PC-9 (cell line): Measurements from ENCODE around the gene PLEKHG7. TPM values are rescaled to one million over a fixed set of nuclear protein-coding genes. Genes with fewer than 3 reads are reported as not detected.
"Not testable (repeated sequence)": the region's sequence is repeated elsewhere in the genome, so short reads cannot be mapped to it uniquely, and the experiment has no call there.

ENCODE experiments used
- BruUV-seq: library from RNA; stranded (reverse); fragments of 400-500 nt; replicated peaks from 2 replicates; lab custom pipeline; 2021; lab: Mats Ljungman, UMichigan
- CTCF ChIA-PET: fragments of 300-600 bp; sonication (Branson Sonifier 250); formaldehyde crosslinking; loops from one replicate; lab custom pipeline; 2022; ENCODE audit warnings: antibody characterized with exemption; lab: Charles Lee
- POLR2A ChIA-PET: fragments of 300-600 bp; sonication (Branson Sonifier 250); formaldehyde crosslinking; loops from one replicate; lab custom pipeline; 2022; ENCODE audit warnings: antibody characterized with exemption; ENCODE audit not compliant: unreplicated experiment; lab: Charles Lee
- DNase-seq, 2 experiments: peaks; one replicate each; pipeline versions ENCODE4 v3.0.0 to v3.0.0-alpha.2; 2015 to 2022; ENCODE audit warnings: mixed read lengths in 1 of 2
- H2AFZ ChIP-seq: fragments of 200-600 bp; sonication (generic); 2 replicates; pipeline ENCODE4 v1.8.1; 2017; ENCODE audit warnings: antibody characterized with exemption
- H3F3A ChIP-seq: fragments of 200-600 bp; sonication (generic); 2 replicates; pipeline ENCODE4 v1.8.1; 2017; ENCODE audit warnings: antibody characterized with exemption, mild to moderate bottlenecking, low read depth; ENCODE audit not compliant: insufficient read depth
- H3K27ac ChIP-seq: fragments of 200-600 bp; sonication (generic); 2 replicates; pipeline ENCODE4 v1.6.1; 2016; ENCODE audit warnings: mixed run types
- H3K27me3 ChIP-seq: fragments of 200-600 bp; sonication (generic); 2 replicates; pipeline ENCODE4 v1.6.1; 2016; ENCODE audit warnings: low read depth, mixed run types; ENCODE audit not compliant: insufficient read depth
- H3K36me3 ChIP-seq: fragments of 200-600 bp; sonication (generic); 2 replicates; pipeline ENCODE4 v1.6.1; 2016; ENCODE audit warnings: low read depth, mixed run types
- H3K4me1 ChIP-seq: fragments of 200-600 bp; sonication (generic); replicated peaks from 2 replicates; pipeline ENCODE4 v1.6.1; 2016; ENCODE audit warnings: mixed run types; ENCODE audit not compliant: insufficient read depth
- H3K4me2 ChIP-seq: fragments of 200-600 bp; sonication (generic); 2 replicates; pipeline ENCODE4 v1.6.1; 2017; ENCODE audit warnings: mixed run types
- H3K4me3 ChIP-seq: fragments of 200-600 bp; sonication (generic); 2 replicates; pipeline ENCODE4 v1.6.1; 2016; ENCODE audit warnings: mixed run types
- H3K79me2 ChIP-seq: fragments of 200-600 bp; sonication (generic); 2 replicates; pipeline ENCODE4 v1.6.1; 2017; ENCODE audit warnings: low read depth, mixed run types
- H3K9me2 ChIP-seq: fragments of 200-600 bp; sonication (generic); 2 replicates; pipeline ENCODE4 v1.8.1; 2017; ENCODE audit warnings: mild to moderate bottlenecking; ENCODE audit not compliant: insufficient read depth
- H3K9me3 ChIP-seq: fragments of 200-600 bp; sonication (generic); 2 replicates; pipeline ENCODE4 v1.8.1; 2016; ENCODE audit warnings: low read depth; ENCODE audit not compliant: insufficient read depth
- H4K20me1 ChIP-seq: fragments of 200-600 bp; sonication (generic); 2 replicates; pipeline ENCODE4 v1.8.1; 2017; ENCODE audit not compliant: insufficient read depth
- EZH2 ChIP-seq: fragments of 200-600 bp; sonication (generic); IDR thresholded peaks from 2 replicates; pipeline ENCODE4 v1.8.0; 2017; ENCODE audit warnings: antibody characterized with exemption, low read depth
- intact Hi-C: fragments of 100-400 bp; cut with micrococcal nuclease; formaldehyde crosslinking; loops from one replicate; pipeline ENCODE4 v1.10.0; 2022; ENCODE audit not compliant: unreplicated experiment
- total RNA-seq: library from RNA; stranded (reverse); gene quantifications from 2 replicates; pipeline ENCODE4 v1.2.3, GENCODE V29; 2021
- TF ChIP-seq, protein P1 (sequence below): fragments of 200-600 bp; sonication (generic); conservative IDR thresholded peaks from 2 replicates; pipeline ENCODE4 v1.6.1; 2017; ENCODE audit warnings: mixed run types, antibody characterized with exemption, mild to moderate bottlenecking, moderate library complexity

Gene PLEKHG7
- total RNA-seq, 1 experiment from 2014 or later, result not detected

DNA sequence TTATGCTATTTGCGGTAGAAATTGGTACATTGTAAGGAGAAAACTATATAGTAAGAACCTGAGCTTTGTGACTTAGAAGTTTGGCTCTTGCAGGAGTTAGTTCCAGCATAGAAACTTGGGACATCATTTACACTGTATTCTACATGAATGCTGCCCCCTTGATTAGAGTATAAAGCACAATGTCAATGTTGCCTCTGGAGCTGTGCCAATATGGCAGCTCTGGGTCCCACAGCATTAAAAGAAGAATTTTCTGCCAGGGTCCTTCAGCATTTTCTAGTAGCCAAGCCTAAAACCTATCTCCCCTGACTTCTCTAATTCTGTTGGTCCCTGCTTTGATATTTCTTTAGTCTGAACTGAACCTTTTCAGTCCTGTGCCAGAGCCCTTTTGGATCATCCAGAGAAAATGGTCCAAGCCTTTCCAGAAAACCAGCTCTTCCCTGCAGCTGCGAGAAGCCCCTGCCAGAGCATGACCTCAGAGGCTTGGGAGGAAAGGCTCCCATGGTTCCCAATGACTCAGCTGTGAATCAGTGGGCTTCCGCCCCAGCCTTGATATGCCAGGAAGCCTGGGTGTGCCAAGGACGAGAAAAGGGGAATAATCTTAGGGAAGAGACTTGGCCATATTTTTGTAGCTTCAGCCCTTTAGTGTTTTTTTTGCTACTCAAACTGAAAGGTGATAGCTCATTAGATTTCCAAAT, 43.2 kb downstream of the PLEKHG7 start:
- no peaks in the 10 kb centered on the region for H3K79me2 ChIP-seq
- H3K9me2 ChIP-seq, result no peaks in the 10 kb centered on the region
- H3K4me3 ChIP-seq, result no peak overlapping the region
- no peak for TF ChIP-seq EZH2
- TF ChIP-seq, protein P1, sequence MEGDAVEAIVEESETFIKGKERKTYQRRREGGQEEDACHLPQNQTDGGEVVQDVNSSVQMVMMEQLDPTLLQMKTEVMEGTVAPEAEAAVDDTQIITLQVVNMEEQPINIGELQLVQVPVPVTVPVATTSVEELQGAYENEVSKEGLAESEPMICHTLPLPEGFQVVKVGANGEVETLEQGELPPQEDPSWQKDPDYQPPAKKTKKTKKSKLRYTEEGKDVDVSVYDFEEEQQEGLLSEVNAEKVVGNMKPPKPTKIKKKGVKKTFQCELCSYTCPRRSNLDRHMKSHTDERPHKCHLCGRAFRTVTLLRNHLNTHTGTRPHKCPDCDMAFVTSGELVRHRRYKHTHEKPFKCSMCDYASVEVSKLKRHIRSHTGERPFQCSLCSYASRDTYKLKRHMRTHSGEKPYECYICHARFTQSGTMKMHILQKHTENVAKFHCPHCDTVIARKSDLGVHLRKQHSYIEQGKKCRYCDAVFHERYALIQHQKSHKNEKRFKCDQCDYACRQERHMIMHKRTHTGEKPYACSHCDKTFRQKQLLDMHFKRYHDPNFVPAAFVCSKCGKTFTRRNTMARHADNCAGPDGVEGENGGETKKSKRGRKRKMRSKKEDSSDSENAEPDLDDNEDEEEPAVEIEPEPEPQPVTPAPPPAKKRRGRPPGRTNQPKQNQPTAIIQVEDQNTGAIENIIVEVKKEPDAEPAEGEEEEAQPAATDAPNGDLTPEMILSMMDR, result no peak
- no peaks in the 10 kb centered on the region for H3K36me3 ChIP-seq
- no TSS peak for BruUV-seq
- H3K27ac ChIP-seq, result peak overlapping the region; percentile 29; the same call in 1 of the 2 replicates
- peak overlapping the region; percentile 15 for H3K4me2 ChIP-seq
- peak overlapping the region; percentile 66; the same call in 1 of the 2 replicates for H2AFZ ChIP-seq
- POLR2A ChIA-PET, result interaction anchor here (0.6 kb wide), 1 partner anchor 24 kb away, joined by 3 read pairs; no protein-coding TSS in a partner anchor
- H3K27me3 ChIP-seq, result no peaks in the 10 kb centered on the region
- no peaks in the 10 kb centered on the region for H4K20me1 ChIP-seq
- H3K9me3 ChIP-seq, result no peaks in the 10 kb centered on the region
- H3F3A ChIP-seq, result no peaks in the 10 kb centered on the region
- H3K4me1 ChIP-seq, result peaks cover 13% of the 10 kb centered on the region
- CTCF ChIA-PET, result interaction anchor here (0.6 kb wide), 1 partner anchor 1384 kb away, joined by 3 read pairs; no protein-coding TSS in a partner anchor
- intact Hi-C loops, result no loop called here
- peak; percentile 48 to 59 for DNase-seq

DNA sequence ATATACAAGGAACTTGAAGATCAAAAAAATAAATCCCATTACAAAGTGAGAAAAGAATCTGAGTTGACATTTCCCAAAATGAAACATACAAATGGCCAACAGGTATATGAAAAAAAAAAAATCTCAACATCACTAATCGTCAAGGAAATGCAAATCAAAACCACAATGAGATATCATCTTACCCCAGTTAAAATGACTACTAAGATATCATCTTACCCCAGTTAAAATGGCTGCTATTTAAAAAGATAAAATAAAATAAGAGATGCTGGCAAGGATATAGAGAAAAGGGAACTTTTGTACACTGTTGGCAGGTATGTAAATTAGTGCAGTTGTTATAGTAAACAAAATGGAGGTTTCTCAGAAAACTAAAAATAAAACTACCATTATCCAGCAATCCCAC, 44.4 kb downstream of the PLEKHG7 start:
- intact Hi-C loops, result no loop called here

DNA sequence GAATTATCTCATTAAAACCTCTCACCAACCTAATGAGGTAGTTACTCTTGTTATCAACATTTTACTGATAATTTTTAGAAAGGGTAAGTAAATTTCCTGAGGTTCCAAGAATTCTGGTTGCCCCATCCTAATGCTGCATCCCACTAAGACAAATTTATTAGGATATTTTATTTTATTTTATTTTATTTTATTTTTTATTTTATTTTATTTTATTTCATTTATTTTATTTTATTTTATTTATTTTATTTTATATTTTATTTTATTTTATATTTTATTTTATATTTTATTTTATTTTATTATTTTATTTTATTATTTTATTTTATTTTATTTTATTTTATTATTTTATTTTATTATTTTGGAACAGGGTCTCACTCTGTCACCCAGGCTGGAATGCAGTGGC, 46.9 kb downstream of the PLEKHG7 start:
- H3K27ac ChIP-seq, H4K20me1 ChIP-seq, H3K4me3 ChIP-seq, intact Hi-C loops, H3K9me3 ChIP-seq, POLR2A ChIA-PET, H3K4me2 ChIP-seq, CTCF ChIA-PET, H3K79me2 ChIP-seq, H3K9me2 ChIP-seq, DNase-seq, H3K36me3 ChIP-seq, H3K27me3 ChIP-seq, H3F3A ChIP-seq, H2AFZ ChIP-seq, BruUV-seq: not testable (repeated sequence)
- H3K4me1 ChIP-seq, result peaks cover 13% of the 10 kb centered on the region

More for the DNA sequence above, 44.4 kb downstream of the PLEKHG7 start:
- Histone ChIP-seq H3K4me3 (no peak overlapping the region), H3K36me3 (no peaks in the 10 kb centered on the region), H3K79me2 (no peaks in the 10 kb centered on the region), H3K4me1 (peaks cover 13% of the 10 kb centered on the region), H3K9me3 (no peaks in the 10 kb centered on the region), H3K27me3 (no peaks in the 10 kb centered on the region), H3K4me2 (no peak overlapping the region), H2AFZ (no peak overlapping the region), H4K20me1 (no peaks in the 10 kb centered on the region), H3K9me2 (no peaks in the 10 kb centered on the region), H3K27ac (no peak overlapping the region; the same call in 1 of the 2 replicates), H3F3A (no peaks in the 10 kb centered on the region)
- no peak for DNase-seq
- CTCF ChIA-PET, result interaction anchor here (0.6 kb wide), 1 partner anchor 1133 kb away, joined by 3 read pairs; no protein-coding TSS in a partner anchor
- BruUV-seq, result no TSS peak
- TF ChIP-seq, protein P1, result no peak
- no peak for TF ChIP-seq EZH2
- POLR2A ChIA-PET, result no interaction called here
